AG09319 (cell line): ENCODE data around the gene PDXDC1.
"Not testable (repeated sequence)": the region's sequence is repeated elsewhere in the genome, so short reads cannot be mapped to it uniquely, and the experiment has no call there.

Experiments
- DNase-seq: peaks from one replicate; pipeline ENCODE4 v3.0.0-alpha.2; 2010; ENCODE audit warnings: low read depth; ENCODE audit errors: extremely low read depth

PDXDC1 gene

DNA sequence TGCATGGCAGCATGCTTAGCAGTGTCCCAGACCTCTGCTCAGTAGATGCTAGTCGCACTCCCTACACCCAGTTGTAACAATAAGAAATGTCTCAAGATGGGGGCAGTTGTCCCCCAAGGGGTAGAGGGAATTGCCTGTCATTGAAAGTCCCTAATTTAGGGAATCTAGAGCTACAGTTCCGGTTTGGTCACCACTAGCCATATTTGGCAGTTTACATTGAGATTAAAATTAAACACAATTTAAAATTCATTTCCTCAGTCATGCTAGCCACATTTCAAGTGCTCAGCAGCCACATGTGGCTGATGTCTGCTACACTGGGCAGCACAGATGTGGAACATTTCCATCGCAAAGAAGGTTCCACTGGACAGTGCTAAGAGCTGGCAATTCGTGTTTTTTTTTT is 4.1 kb downstream of the PDXDC1 start:
- not testable (repeated sequence) for DNase-seq

DNA sequence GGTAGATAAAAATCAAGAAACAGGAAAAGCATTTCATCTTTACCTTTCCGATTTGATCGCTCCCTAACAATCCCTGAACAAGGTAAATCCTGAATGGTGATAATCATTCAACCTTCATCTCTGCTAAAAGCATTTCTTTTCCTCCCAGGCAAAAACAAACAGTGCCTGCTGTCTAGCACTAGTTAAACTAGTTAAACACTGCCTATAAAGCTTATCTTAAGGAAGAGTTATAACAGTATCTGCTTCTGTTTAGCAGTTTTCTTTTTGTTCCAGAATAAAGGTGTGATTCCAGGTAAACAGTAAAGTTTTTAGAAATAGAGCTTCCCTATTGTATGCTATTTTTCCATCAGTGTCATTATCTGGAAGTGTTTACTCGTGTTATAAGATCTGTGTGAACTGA is 6.4 kb downstream of the PDXDC1 start:
- not testable (repeated sequence) for DNase-seq

DNA sequence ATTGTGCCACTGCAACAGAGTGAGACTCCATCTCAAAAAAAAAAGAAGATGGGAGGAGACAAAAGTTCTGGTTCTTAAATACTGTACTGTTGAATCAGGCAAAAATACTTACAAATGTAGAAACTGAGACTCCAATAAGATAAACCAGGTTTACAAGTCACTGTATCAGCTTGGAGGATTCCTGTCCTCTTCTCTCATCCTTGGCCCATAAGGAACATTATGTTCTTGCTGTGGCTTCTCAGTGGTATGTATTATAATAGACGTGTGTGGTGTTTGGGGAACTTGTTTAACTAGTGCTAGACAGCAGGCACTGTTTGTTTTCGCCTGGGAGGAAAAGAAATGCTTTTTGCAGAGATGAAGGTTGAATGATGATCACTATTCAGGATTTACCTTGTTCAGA is 7.7 kb downstream of the PDXDC1 start:
- DNase-seq = not testable (repeated sequence)

DNA sequence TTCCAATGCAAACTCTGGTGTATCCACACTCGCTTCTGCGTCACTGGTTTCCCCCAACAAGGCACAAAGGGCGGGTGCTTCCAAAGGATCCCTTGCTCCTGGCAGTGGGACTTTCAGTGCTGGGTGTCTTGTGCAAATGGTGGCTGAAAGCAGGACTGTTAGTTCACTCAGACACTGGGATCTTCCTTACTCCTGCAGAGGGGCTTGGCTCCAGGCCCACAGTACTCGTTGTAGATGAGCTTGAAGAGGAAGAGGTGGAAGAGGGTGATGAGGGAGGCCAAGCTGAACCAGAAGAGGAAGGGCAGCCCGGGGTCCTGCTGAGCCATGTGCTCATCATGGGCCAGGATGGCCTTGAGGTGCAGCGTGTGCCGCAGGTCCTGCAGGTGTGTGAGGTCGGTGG is 13.3 kb downstream of the PDXDC1 start:
- DNase-seq = not testable (repeated sequence)

DNA sequence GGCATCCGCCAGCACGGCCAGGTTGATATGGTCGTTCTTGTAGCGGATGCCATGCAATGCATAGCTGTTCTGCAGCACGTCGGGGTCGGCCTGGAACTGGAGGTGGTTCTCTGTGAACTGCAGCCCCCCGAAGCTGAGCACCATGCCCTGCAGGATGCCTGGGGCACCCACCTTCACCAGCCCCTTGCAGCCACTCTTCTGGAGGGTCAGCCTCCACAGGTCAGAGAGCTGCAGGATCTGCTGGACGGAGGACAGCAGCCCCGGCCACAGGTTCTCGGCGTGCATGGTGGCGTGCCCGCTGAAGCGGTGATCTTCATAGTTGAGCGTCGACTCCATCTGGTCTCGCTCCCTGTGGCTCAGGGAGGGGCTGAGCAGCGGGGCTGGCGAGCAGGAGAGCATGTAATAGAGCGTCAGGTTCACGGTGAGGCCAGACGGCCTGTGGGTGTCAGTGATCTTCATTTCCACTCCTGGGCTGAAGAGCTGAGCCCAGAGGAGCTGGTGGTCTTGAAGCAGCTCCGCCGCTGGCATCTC is 13.9 kb downstream of the PDXDC1 start:
- not testable (repeated sequence) for DNase-seq

DNA sequence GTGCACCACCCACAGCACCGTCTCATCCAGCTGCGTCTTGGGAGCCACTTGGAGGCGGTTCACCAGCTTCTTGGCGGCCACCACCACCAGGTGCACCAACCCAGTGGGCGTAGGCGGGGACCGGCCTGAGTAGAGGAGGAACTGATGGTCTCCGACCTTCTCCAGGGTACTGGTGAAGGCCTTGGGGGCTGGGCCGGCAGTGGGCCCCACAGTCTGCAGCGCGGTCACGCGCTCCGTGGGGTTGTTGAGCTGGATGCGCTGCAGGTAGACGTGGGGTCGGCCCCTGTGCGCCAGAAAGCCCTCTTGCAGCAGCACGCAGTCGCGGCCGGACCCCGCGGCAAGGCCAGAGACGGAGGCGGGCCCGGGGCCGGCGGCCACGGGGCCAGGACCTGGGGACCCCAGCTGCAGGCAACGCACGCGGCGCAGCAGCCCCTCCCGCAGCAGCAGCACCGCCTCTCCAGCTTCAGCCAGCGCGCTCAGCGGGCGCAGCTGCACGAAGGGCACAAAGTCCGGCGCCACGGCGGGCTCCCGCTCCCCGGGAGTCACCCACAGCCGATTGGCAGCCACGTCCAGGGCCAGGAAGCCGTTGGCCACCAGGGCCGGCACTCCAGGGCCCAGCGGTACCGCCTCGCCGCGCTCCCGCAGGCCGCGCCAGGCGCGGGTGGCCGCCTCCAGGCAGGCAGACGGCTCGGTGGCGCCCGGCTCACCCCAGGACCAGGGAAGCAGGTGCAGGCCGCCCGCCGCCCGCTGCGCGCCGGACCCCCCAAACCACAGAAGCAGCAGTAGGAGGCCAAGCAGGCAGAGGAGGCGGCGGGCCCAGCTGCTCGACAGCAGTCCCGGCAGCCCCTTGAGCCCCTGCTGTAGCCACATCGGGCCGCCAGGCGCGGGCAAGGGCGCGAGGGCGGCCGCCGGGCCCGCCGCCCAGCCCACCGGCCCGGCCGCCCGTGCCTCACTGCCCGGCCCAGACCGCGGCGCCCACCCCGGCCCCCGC is 14.8 kb downstream of the PDXDC1 start:
- not testable (repeated sequence) for DNase-seq

DNA sequence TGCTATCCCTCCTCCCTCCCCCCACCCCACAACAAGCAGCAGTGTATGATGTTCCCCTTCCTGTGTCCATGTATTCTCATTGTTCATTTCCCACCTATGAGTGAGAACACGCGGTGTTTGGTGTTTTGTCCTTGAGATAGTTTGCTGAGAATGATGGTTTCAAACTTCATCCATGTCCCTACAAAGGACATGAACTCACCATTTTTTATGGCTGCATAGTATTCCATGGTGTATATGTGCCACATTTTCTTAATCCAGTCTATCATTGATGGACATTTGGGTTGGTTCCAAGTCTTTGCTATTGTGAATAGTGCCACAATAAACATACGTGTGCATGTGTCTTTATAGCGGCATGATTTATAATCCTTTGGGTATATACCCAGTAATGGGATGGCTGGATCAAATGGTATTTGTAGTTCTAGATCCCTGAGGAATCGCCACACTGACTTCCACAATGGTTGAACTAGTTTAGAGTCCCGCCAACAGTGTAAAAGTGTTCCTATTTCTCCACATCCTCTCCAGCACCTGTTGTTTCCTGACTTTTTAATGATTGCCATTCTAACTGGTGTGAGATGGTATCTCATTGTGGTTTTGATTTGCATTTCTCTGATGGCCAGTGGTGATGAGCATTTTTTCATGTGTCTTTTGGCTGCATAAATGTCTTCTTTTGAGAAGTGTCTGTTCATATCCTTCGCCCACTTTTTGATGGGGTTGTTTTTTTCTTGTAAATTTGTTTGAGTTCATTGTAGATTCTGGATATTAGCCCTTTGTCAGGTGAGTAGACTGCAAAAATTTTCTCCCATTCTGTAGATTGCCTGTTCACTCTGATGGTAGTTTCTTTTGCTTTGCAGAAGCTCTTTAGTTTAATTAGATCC is 18.7 kb downstream of the PDXDC1 start:
- not testable (repeated sequence) for DNase-seq

DNA sequence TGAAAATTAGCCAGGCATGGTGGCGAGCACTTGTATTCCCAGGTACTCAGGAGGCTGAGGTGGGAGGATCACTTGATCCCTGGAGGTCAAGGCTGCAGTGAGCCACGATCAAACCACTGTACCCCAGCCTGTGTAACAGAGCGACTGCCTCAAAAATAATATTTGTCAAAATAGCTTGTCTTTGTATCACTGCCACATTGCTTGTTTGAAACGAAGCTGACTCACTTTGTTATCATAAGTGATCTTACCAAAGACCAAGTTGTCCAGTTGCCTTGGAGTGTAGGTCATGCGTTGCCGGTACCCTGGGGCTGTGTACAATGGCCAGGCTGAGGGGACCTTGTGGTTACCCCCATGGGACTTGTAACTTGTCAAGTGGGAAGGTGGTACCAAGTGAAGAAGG is 21.9 kb downstream of the PDXDC1 start:
- DNase-seq = not testable (repeated sequence)

DNA sequence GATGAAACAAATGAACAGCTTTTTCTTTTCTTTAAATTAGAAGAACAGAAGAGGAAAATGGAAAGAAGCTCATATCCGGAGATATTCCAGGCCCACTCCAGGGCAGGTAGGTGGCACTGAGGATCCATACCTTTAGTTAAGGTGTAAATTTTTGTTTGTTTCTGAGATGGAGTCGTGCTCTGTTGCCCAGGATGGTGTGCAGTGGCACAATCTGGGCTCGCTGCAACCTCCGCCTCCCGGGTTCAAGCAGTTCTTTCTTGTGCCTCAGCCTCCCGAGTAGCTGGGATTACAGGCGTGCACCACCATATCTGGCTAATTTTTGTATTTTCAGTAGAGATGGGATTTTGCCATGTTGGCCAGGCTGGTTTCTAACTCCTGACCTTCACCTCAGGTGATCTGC is 23.5 kb downstream of the PDXDC1 start:
- DNase-seq = not testable (repeated sequence)

DNA sequence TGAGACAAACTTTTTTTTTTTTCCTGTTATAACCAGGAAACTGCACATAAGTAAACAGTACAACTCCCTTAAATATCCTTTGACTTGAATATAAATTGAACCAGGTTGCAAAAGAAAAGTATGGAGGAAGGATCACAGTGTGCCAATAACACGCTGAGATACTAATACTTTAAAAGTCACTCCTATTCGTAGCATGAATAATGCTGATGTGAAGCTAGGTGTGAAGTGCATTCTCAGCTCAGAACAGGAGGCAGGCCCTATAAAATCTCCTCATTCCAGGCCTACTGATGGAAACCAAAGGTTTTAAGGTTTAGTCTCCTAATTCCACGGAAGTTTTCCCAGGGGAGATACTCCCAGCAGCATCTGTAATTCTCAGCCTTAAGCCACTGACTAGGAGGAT is 25.0 kb downstream of the PDXDC1 start:
- DNase-seq = not testable (repeated sequence)

DNA sequence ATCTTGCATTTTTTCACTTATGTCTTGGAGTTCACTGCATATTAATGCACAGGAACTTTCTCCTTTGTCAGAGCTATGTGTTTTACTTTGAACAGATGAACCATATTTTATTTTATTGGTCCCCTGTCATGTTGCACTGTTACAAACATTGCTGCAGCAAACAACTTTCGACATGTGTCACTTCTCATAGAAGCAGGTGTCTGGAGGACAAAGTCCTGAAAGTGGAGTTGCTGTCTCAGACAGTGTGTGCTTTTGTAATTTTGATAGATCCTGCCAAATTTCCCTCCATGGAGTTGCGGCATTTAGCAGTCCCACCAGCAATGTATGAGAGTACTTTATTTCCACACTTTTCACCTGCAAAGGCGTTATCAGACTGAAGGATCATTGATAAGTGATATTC is 27.6 kb downstream of the PDXDC1 start:
- DNase-seq = not testable (repeated sequence)

DNA sequence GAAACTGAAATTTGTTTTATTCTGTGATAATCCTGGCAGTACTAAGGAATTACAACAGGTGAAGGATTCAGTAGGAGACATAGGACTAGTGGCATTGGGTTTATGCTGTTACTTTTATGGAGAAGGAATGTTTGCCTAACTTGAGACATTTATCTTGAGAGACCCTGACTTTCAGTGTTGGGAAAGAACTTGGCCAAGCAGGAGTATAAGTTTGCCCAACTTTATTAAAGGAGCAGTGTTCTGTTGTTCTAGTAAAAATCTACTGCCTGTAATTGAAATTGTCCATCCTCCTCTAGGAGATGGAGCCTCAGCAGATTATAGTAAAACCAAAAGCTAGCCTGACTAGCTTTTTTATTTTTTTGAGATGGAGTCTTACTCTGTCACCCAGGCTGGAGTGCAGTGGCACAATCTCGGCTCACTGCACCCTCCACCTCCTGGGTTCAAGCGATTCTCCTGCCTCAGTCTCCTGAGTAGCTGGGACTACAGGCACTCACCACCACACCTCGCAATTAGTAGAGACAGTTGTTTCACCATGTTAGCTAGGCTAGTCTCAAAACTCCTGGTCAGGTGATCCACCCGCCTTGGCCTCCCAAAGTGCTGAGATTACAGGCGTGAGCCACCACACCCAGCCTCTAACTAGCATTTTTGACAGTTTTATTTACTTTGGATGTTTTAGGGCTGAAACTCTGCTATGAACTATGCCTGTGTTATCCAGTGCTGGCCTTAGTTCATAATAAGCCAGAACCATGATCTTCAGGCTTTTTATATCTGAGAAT is 30.7 kb downstream of the PDXDC1 start:
- DNase-seq = not testable (repeated sequence)

DNA sequence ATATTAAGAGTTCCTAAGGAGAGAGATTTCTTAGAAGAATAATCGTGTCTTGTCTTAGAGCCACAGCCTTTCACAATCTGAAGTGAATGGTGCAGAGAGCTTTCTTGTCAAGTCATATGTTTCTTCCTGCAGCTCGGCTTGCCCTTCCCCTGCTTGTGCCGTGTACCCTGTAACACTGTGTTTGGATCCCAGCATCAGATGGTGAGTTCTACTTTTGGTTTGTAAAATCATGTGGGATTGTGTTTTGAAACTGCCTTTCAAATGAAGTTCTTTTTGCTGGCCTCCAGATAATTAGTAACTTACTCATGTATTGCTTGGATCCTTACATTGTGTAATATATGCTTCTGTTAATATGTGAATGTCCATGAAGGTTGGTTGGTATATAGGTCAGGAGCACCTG is 33.8 kb downstream of the PDXDC1 start:
- DNase-seq = not testable (repeated sequence)

DNA sequence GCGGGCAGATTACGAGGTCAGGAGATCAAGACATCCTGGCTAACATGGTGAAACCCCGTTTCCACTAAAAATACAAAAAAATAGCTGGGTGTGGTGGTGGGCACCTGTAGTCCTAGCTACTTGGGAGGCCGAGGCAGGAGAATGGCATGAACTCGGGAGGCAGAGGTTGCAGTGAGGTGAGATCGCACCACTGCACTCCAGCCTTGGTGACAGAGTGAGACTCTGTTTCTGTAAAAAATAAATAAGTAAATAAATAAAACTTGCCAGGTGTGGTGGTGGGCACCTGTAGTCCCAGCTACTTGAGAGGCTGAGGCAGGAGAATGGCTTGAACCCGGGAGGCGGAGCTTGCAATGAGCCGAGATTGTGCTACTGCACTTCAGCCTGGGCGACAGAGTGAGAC is 38.1 kb downstream of the PDXDC1 start:
- DNase-seq = not testable (repeated sequence)

DNA sequence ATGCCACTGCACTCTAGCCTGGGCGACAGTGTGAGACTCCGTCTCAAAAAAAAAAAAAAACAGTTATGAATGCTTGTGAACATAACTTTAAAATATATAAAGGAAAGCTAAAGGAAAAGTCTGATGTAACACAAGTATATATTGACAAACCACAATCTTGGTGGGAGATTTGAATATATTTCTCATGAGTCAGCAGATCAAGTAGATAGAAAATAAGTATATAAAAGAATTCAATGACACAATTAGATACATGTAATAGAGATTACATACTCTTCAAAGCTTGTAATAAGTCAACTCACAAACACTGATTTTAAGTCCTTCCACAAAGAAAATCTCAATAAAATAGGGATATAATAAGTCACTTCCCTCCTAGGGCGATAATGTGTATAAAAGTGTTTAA is 40.8 kb downstream of the PDXDC1 start:
- not testable (repeated sequence) for DNase-seq

DNA sequence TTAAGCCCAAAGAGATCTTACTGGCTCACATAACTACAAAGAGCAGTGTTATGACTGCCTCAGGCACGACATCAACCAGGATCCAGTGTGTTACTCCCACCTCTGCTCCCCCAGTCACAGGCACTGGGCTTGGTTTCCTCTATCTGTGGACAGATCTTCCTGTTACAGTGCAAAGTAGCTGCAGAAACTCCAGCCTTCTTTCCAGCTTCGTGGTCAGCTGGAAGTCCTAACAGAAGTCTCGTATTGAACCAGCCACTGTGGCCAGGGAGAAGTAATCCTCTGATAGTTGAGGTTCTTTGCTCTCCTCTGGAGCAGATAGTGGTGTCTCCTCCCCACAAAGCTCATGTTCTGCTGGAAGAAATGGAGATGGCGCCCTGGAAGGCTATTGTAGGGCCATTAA is 41.5 kb downstream of the PDXDC1 start:
- DNase-seq = not testable (repeated sequence)

DNA sequence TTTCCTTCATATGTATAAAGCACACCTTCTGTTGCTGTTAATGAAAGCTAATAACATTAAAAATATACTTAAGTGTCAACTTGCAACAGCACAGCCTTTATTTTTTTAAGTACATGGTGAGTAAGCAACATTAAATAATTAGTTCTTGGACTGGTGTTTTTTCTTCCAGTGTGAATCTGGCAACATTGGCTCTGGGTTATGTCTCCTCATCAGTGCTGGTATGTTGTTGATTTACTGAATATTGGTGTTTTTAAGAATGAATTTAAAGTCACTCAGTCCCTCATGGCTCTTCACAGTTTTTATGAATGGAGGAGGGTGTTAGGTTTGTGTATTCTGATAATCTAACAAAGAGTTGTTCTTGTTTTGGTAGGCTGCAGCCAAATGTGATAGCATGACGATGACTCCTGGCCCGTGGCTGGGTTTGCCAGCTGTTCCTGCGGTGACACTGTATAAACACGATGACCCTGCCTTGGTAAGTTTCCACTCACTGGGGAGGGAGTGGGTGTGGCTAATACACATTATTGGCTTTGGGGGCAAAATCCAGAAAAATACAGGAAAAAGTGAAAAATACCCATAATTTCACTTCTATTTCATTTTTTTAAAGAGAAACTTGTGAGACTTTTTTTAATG is 42.2 kb downstream of the PDXDC1 start:
- DNase-seq = peak; percentile 16

DNA sequence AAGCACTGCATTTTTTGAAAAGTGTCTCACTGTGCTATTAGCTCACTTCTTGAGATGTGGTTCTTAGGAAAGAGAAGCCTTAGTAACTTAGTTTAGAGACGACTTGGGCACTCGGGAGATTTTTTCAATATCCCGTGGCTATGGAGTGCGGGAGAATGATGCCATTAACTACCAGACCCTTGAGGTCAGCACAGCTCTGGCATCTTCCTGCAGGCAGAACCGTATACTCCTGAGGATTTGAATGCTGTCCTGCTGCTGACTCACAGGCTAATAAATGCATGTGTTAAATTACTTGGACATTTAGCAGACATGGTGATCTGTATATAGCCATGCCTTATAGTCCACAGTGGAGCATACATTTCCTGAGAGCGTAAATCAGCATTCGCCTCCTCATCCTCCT is 46.6 kb downstream of the PDXDC1 start:
- peak; percentile 2 for DNase-seq
